Measurements from ENCODE around the gene TENM4. TPM values are rescaled to one million over a fixed set of nuclear protein-coding genes. Genes with fewer than 3 reads are reported as not detected.

TENM4 gene
- total RNA-seq, 1 donor from 2014 or later = 50.7 TPM

- no peak for DNase-seq
- no peak overlapping the region for H3K4me3 Mint-ChIP-seq (ENCODE audit: unreplicated experiment)
- peaks cover 7% of the 10 kb centered on the region for H3K36me3 Mint-ChIP-seq (ENCODE audit: unreplicated experiment)
- no peak overlapping the region for H3K27ac Mint-ChIP-seq (ENCODE audit: unreplicated experiment)
- H3K9me3 Mint-ChIP-seq (ENCODE audit: unreplicated experiment) = no peaks in the 10 kb centered on the region
- H3K4me1 Mint-ChIP-seq (ENCODE audit: low read depth, unreplicated experiment) = peaks cover 7% of the 10 kb centered on the region
- TF ChIP-seq CTCF (IDR thresholded peaks at IDR 0.05; ENCODE audit: partially characterized antibody, unreplicated experiment) = no peak
- H3K27me3 Mint-ChIP-seq (ENCODE audit: unreplicated experiment) = no peaks in the 10 kb centered on the region
Measured at GRCh38 chr11:79404325-79404724, 36.5 kb downstream of the TENM4 start.

- DNase-seq = no peak
- peaks cover 7% of the 10 kb centered on the region for H3K36me3 Mint-ChIP-seq (ENCODE audit: unreplicated experiment)
- H3K27me3 Mint-ChIP-seq (ENCODE audit: unreplicated experiment) = no peaks in the 10 kb centered on the region
- H3K4me3 Mint-ChIP-seq (ENCODE audit: unreplicated experiment) = no peak overlapping the region
- no peaks in the 10 kb centered on the region for H3K9me3 Mint-ChIP-seq (ENCODE audit: unreplicated experiment)
- no peak for TF ChIP-seq CTCF (IDR thresholded peaks at IDR 0.05; ENCODE audit: partially characterized antibody, unreplicated experiment)
- no peak overlapping the region for H3K27ac Mint-ChIP-seq (ENCODE audit: unreplicated experiment)
- peaks cover 5% of the 10 kb centered on the region for H3K4me1 Mint-ChIP-seq (ENCODE audit: low read depth, unreplicated experiment)
Measured at GRCh38 chr11:79403839-79404238, 37.0 kb downstream of the TENM4 start.

GRCh38 chr11:79402912-79403311, 37.9 kb downstream of the TENM4 start:
- peaks cover 7% of the 10 kb centered on the region for H3K36me3 Mint-ChIP-seq (ENCODE audit: unreplicated experiment)
- H3K4me3 Mint-ChIP-seq (ENCODE audit: unreplicated experiment) = no peak overlapping the region
- H3K27me3 Mint-ChIP-seq (ENCODE audit: unreplicated experiment) = no peaks in the 10 kb centered on the region
- peaks cover 5% of the 10 kb centered on the region for H3K4me1 Mint-ChIP-seq (ENCODE audit: low read depth, unreplicated experiment)
- DNase-seq = no peak
- no peaks in the 10 kb centered on the region for H3K9me3 Mint-ChIP-seq (ENCODE audit: unreplicated experiment)
- TF ChIP-seq CTCF (IDR thresholded peaks at IDR 0.05; ENCODE audit: partially characterized antibody, unreplicated experiment) = no peak
- no peak overlapping the region for H3K27ac Mint-ChIP-seq (ENCODE audit: unreplicated experiment)

GRCh38 chr11:79400717-79401330, 40.0 kb downstream of the TENM4 start:
- Mint-ChIP-seq H3K27ac (ENCODE audit: unreplicated experiment) (no peak overlapping the region), H3K9me3 (ENCODE audit: unreplicated experiment) (no peaks in the 10 kb centered on the region), H3K4me1 (ENCODE audit: low read depth, unreplicated experiment) (no peaks in the 10 kb centered on the region), H3K27me3 (ENCODE audit: unreplicated experiment) (no peaks in the 10 kb centered on the region), H3K36me3 (ENCODE audit: unreplicated experiment) (peaks cover 7% of the 10 kb centered on the region), H3K4me3 (ENCODE audit: unreplicated experiment) (no peak overlapping the region)
- TF ChIP-seq CTCF (IDR thresholded peaks at IDR 0.05; ENCODE audit: partially characterized antibody, unreplicated experiment) = peak; percentile 75
- peak; percentile 63 for DNase-seq

- TF ChIP-seq CTCF (IDR thresholded peaks at IDR 0.05; ENCODE audit: partially characterized antibody, unreplicated experiment) = no peak
- H3K27me3 Mint-ChIP-seq (ENCODE audit: unreplicated experiment) = no peaks in the 10 kb centered on the region
- DNase-seq = no peak
- H3K36me3 Mint-ChIP-seq (ENCODE audit: unreplicated experiment) = peaks cover 7% of the 10 kb centered on the region
- no peaks in the 10 kb centered on the region for H3K9me3 Mint-ChIP-seq (ENCODE audit: unreplicated experiment)
- no peak overlapping the region for H3K4me3 Mint-ChIP-seq (ENCODE audit: unreplicated experiment)
- no peaks in the 10 kb centered on the region for H3K4me1 Mint-ChIP-seq (ENCODE audit: low read depth, unreplicated experiment)
- H3K27ac Mint-ChIP-seq (ENCODE audit: unreplicated experiment) = no peak overlapping the region
Measured at GRCh38 chr11:79400206-79400605, 40.6 kb downstream of the TENM4 start.
